NCI-H2029 (cell line): ENCODE results near the gene ACTL8.

ENCODE experiments used
- DNase-seq: peaks from one replicate; lab custom pipeline; 2025; lab: John Stamatoyannopoulos, UW

The ACTL8 gene, protein sequence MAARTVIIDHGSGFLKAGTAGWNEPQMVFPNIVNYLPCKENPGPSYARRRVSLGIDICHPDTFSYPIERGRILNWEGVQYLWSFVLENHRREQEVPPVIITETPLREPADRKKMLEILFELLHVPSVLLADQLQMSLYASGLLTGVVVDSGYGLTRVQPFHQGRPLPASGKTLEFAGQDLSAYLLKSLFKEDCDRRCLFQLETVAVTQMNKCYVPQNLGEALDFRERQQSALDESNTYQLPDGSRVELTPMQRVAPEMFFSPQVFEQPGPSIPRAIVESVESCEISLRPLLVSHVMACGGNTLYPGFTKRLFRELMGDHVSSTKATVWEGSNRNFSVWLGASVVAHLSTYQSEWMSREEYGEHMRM

DNA sequence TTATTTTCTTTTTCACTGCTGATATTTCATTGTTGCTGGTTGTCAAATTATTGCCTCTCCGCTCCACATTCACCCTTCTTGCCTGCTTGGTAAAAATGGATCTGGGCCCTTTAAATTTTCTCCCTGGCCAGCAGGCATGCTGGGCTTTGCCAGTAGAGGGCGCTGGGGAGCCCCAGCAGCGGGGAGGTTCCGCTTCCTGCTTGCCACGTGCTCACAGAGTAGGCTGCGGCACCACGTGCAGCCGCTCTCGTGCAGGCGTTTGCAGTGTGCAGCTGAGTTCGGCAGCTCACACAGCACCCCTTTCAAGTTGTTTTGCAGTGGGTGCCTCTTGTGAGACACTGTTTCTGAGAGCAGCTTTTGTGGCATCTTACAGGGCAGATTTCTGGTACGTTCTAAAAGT, at the start of gene ACTL8:
ACTL8 (plus strand) TSS at position 214 of the 400 bp plus-strand sequence. CDS start 67,676 bp downstream, outside the sequence.
- no peak for DNase-seq

DNA sequence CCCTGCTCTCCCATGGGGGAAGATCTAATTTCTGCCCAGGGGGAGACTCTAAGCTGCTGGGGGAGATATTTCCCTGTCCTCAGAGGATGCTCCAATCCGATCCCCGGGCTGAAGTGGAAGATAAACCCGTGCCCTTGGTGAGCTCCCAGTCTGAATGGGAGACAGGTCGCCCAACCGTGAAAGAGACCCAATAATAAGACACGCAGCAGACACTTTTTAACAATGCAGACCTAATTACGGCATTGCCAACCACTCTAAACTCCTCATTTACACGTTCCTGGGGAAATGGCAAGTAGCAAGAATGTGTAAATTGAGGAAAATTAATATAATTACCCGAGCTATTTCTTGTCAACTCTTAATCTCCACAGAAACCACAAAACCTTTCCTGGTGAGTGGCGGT, 48.7 kb upstream of the ACTL8 start:
- no peak for DNase-seq

DNA sequence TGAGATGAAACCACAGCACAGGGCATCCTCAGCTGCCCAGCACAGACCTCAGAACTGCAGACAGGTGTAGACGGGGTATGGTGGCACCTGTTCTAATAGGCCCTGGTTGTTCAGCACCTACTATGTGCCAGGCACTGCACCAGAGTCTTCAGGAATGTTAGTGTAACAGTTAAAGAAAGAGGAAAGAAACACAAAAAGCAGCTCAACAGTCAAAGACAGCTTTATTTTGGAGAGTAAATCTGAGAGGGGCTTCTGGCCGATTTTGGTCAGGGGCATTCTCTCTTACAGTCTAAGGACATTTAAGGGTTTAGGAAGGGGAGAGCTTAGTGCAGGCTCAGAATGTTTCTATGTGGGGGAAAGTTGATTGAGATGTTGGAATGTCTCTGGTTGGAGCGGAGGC, 45.2 kb upstream of the ACTL8 start:
- no peak for DNase-seq

DNA sequence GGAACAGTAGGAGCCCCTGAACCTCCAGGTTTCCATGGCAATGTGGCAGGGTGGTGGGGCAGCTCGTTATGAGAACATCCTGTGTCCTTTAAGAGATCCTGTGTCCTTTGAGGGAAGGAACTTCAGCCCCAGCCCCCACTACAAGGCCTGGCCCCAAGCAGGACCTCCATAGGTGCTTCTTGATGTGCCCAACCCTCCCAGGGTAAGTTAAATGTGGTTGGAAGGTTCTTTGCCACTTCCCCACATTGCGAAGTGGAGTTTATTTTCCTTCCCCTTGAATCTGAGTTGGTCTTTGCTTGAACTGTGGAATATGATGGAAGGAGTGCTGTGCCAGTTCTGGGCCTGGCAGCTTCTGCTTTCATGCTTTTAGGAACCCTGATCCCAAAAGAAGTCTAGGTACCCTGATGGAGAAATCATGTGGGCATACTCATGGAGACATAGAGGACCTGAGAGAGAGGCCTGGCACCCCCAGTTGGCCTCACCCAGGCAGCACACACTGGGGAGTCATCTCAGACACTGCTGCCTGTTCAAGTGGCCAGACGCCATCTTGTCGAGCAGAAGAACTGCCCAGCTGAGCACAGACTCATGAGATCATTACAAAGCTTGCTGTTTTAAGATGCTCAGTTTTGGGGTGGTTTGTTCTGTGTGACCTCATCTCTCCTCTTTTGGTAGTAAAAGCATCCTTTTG, 44.1 kb upstream of the ACTL8 start:
- DNase-seq = no peak

DNA sequence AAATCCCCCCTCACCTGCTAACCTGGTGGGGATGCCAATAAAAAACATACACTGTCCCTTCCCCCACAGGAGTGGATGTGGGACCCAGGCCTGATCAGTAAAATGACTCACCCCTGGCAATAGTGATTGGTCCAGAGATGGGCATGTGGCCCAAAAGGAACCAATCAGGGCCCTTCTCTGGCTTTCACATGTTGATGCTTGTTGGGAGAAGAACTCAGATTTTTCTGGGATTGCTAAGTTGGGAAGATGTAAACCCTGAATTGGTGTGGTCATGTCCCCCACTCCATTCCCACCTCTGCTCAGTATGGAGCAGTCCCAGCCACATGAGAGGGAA, 43.6 kb upstream of the ACTL8 start:
- DNase-seq = no peak

DNA sequence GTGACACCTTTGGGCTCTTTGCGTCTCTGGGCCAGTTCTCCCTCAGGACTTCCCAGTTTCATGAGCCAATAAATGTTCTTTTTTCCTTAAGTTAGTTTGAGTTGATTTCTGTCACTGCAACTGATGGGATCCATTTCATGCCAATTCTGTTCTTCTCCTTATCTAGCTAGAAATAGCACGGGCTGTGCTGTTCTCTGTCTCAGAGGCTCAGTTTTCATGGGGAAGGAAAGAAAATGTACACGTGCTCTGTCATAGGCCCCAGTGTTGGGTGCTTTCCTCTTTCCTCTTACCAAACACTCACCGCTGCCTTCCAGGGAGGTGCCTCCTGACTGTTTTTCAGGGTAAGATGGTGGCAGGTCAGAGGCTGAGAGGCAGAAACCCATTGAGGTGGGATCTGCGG, 43.2 kb upstream of the ACTL8 start:
- DNase-seq = no peak

DNA sequence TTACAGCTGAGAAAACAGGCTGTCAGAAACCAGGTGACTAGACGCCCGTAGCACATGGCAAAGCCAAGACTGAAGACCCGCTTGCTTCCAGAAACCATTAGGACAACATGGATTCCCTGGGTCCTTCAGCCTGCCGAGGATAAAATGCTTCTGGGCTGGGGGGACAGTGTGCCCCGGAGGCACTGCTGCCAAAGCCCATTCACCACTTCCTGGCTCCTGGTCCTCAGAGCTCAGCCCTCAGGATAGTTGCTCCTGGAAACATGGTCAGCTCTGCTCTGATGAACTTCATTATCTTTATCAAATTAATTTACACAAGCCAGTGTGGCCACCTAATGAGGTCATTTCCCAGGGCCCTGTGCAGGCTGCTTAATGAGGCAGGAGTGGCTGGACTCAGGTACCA, 41.1 kb upstream of the ACTL8 start:
- no peak for DNase-seq

DNA sequence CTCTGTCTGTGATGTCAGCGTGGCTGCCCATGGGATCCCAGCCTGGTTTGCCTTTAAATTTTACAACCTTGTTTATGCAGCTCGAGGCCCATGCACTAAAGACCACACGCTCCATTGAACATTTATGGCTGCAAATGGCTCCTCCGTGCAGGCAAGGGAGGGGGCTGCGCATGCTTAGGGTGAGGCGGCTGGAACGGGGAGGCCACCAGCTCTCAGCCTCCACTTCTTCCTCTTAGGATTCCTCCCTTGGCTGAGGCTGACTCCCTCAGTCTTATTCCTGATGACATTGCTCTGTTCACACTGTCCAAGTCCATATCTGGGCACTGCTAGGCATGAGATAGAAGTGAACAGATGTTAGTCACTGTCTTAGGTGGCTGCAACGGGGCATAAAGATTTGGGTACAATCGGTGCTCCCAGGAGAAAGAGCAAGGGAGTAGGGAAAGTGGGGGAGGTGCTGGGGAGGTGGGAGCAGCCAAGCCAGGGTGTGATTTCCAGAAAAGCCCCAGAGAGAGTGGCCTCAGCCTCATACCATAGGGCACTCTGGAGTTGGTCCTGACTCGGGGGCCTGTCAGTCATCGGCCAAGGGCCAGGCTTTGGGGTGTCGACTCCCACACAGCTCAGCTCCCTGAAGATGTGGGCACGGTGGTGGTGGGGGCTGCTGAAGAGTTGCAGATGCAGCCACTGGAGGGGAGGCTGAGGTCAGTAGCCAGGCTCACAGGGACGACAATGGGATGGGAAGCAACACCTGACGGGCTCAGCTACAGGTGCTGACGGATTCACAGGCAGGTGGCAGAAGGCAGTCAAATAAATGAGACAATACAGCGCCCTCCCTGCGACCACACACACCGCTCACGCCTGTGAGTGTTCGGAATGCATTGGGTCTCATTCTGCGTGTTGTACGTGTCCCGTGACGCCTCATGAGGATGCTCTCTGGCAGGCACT, 37.3 kb upstream of the ACTL8 start:
- no peak for DNase-seq

DNA sequence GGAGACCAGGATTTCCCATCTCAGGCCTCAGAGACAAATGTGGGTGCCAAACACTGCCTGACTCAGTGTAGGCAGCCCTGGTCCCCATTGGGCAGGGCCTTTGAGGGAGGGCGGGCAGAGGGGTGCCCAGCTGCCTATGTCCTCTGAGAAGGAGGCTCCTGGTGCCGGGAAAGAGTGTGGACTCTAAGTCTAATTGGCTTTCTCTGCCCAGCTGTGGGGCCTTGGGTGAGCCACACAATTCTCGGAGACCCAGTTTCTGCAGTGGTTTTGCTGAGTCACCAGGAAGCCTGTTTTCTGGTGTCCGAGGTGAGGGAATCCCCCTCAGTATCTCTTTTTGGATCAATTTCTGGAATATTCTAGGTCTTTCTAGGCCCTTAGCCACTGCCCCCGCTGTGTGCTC, 35.3 kb upstream of the ACTL8 start:
- DNase-seq = no peak

DNA sequence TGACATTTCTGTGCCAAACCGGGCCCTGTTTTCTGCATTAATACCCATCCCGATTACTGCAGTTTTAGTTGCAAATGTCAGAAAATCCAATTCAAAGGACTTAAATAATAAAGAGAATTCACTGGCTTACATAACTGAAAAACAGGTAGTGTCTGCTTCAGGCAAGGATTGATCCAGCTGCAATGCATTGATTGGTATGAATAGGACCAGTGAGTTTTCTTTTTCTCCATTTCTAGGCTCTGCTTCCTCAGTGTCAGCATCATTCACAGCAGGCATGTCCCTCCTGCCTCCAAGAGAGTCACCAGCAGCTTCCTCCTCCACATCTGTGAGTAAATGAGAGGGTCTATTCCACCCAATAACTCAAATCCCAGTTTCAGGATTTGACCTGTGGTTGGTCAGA, 33.7 kb upstream of the ACTL8 start:
- no peak for DNase-seq

DNA sequence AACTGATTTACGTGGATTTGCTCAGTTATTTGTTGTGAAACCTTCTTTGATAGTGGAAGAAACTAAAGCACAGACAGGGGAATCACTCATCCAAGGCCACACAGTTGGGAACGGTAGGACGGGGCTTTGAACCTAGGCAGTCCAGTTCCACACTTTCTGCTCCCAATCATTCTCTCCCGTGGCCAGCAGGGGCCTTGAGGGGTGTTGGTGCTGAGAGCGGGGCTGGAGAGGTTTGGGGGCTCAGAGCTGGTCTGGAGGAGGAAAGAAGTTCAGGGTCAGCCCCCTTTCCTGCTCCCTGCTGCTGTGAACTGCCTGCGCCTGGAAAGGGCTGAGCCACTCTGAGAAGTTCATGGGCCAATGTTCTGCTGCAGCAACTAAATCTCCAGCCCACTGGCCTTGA, 31.4 kb upstream of the ACTL8 start:
- DNase-seq = no peak

DNA sequence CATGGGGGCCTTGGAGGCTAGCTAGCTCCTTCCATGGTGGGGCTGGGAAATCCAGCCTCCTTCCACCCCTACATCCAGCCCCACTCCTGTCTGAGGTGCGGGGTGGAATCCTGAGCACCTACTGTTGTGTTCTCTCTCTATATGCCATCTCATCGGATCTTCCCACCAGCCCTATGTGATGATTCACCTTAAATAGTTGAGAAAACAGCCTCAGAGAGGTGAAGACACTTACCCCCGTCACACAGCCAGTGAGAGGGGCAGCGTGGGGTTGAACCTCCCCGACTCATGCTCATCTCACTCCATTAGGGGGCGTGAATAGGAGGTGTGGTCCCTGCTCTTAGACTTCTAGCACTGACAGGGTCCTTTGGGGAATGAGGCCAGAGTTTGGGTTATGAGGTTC, 31.0 kb upstream of the ACTL8 start:
- no peak for DNase-seq

DNA sequence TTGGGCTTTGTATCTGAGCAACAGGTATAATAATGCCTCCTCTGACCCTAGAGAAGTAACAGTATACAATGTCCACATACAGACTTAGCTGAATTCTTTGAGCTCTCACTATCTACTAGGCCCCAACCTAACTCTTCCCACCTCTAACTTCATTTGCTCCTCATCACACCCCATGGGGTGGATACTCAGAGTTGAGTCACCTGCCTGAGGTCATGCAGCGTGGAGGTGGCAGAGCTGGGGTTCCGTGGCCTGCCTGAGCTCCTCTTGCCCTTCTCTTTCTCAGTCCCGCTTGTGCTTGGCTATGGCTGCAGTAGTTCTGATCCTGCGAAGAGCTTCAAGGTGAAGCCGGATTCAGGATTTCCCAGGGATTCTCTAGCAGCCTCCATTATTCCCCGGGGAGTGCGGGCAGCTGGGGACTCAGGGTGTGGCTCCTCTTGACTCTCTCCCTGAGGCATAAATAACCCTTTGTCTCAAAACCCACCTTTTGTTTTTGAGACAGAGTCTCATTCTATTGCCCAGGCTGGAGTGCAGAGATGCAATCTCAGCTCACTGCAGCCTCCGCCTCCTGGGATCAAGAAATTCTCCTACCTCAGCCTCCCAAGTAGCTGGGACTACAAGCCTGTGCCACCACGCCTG, 29.9 kb upstream of the ACTL8 start:
- DNase-seq = no peak

DNA sequence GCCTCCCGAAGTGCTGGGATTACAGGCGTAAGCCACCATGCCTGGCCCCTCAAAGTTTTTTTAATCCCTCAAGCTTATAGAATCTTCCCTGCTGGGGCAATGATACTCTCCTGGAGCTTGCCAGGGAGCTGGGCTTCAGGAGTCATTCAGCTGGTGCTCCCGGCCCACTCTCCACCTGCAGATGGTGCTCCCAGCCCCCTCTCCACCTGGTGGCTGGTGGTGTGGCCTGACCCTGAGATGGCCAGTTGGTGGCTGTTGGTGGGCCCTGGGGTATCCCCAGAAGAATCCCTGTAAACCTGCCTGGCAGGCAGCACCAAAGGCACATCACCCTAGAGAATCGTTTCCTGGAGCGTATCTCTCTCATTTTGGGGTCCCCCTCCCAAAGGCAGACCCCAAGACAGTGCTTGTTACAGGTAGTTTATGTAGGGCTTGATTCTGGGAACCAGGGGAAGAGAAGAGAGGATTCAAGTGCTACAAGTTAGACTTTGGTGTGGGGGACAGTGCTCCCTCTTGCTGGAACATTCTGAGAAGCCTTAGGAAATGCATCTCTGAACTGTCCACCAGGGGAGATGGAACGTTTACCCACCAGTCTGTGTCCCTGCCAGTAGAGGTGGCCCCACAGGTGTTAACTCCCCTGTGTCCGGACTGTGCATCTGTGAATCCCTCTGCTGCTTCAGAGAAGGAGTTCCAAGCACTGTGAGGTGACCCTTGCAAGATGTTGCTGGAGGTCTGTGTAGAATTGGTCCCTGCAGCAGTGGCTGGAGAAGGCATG, 29.1 kb upstream of the ACTL8 start:
- no peak for DNase-seq

DNA sequence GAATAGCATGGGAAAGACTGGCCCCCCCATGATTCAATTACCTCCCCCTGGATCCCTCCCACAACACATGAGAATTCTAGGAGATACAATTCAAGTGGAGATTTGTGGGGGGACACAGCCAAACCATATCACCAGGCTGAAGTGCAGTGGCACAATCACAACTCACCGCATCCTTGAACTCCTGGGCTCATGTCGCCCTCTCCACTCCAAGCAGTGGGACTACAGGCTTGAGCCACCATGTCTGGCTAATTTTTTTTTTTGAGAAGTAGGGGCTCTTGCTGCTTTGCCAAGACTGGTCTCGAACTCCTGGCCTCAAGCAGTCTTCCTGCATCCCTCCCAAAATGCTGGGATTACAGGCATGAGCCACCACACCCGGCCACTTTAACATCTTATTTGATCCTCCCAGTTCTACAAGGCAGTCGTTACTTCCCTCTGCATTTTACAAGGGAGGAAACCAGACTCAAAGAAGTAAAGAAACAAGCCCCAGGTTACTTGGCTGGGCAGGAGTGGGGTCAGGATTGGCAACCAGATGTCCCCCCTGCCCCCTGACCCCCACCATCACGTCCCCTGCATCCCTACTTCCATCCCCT, 26.9 kb upstream of the ACTL8 start:
- DNase-seq = no peak

DNA sequence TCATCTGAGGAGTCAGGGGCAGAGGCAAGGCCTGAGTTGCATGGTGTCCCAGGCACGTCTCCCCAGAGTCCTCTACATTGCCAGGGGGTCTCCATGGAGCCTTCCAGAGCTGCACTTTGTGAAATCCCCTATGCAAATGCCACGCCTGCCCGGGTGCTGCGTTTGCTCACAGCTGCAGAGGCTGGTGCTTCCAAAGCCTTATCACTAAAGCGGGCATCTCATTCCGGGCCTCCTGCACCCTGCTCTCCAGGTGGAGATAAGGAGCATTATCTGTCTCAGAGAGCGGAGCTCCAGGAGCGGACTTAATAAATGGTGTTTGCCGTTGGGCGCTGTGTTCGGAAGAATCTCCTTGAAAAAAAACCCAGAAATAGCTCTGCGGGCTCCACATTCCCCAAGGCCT, 25.9 kb upstream of the ACTL8 start:
- DNase-seq = no peak

DNA sequence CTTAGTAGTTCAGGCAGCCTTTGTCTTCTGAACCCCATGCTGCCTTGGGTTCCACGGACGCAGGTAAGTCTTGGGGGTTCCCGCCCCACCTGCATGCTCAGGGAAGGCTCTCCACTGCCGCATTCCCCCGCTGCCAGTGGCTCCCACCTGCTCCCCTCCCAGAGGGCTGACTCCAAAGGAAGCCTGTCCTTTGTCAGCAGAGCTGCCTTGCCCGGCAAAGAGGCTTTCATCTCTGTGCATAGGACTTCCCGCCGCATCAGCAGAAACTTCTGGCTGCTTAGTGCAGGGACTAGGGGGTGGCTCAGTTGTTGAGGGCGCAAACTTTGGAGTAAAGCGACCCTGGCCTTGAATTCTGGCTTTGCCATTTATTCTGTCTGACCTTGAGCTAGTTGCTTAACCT, 25.2 kb upstream of the ACTL8 start:
- no peak for DNase-seq

DNA sequence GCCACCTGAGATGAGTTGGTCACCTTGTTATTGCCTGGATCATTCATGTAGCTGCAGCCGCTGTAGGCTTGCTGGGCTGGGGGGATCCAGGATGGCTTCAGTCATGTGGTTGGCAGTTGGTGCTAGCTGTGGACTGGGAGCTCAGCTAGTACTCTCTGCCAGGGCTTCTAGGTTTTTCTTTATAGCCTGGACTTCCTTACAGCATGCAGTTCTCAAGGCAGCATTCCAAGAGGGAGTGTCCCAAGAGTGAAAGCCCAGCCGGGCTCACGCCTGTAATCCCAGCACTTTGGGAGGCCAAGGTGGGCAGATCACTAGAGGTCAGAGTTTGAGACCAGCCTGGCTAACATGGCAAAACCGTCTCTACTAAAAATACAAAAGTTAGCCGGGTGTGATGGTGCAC, 23.7 kb upstream of the ACTL8 start:
- DNase-seq = no peak

DNA sequence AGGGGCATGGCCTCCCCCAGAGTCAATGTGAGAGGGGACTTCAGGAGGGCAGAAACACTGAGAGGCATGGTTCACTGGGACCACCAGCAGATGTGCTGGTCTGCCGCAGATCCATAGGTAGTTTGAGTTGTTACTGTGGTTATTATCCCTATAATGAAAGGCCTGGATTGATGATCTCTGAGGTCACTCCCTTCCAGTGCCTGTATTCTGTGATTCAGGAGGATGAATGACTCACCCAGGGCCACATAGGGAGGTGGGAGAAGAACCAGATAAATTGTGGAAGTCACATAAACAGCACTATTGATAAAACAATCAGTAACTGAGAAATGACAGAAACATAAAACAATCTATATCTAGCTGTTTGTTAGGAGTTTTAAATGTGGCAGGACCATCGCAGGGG, 22.7 kb upstream of the ACTL8 start:
- DNase-seq = no peak

DNA sequence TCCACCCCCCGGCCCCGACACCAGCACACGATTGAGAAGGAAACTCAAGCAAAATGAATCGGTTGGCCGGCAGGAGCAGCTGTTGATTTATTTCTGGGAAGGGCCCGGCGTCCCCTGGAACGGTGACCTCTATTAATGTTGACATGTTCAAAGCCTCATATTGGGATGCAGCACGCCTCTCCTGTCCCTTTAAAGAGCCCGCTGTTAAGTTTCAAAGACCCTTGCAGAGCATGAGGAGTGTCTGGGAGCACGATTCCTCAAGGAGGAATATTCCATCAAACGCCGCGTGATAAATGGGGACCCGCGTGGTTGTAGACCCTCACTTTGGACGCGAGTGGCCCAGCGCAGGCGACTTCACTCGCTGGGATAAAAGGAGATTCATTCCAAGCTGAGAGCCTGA, 21.5 kb upstream of the ACTL8 start:
- DNase-seq = no peak

DNA sequence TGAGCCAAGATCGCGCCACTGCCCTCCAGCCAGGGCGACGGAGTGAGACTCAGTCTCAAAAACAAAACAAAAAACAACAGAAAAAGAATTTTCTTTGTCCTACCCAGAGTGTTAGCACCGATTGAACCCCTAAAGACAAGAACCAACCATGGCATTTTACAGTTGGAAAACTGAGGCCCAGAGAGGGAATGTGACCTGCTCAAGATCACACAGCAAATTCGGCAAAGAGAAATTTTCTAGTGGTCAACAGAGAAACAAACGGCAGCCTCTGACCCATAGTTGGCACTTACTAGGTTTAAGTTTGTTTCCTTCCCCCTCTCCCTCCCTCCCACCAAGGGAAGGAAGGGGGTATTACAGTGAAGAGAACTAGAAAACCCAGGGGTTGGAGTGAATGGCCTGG, 20.5 kb upstream of the ACTL8 start:
- DNase-seq = no peak
